ENCODE results near the gene IQSEC1. TPM values are rescaled to one million over a fixed set of nuclear protein-coding genes. Genes with fewer than 3 reads are reported as not detected.

Gene IQSEC1
- total and polyA plus RNA-seq, 2 donors (not counting 1 experiment from before 2014, with no cell fraction given), result 4.3 to 18.2 TPM

DNA sequence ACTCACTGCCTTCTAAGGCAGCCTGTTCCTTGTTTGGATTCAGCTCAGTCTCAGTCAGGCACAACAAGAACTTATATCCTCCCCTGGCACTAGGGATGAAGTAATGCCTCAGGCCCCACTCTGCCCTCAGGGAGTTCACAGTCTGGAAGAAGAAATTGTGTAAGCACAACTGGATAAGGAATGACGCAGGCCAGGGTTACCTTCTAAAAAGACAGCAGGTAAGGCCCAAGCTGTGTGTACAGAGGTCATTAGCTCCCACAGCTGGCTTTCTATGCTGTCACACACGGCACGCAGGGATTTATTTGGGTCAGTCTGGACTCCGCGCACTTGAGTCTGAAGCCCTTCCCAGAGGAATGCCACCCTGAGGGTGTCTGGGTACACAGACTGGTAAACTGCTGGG is 82.9 kb downstream of the IQSEC1 start:
- no peaks in the 10 kb centered on the region for H4K20me1 ChIP-seq (ENCODE audit: control insufficient read depth, extremely low read depth, insufficient read depth, low read length)
- H2AFZ ChIP-seq (ENCODE audit: low read length), result no peak overlapping the region
- no peak overlapping the region for H3K27ac ChIP-seq (ENCODE audit: insufficient read depth, low read length)

GRCh38 chr3:12988728-12989454 is 84.3 kb downstream of the IQSEC1 start:
- Histone ChIP-seq H3K79me2 (ENCODE audit: control insufficient read depth, insufficient read depth, low read length) (no peaks in the 10 kb centered on the region), H3K27ac (ENCODE audit: insufficient read depth, low read length) (no peak overlapping the region), H3K27me3 (ENCODE audit: control insufficient read depth, insufficient read depth, low read length) (peaks cover 4% of the 10 kb centered on the region), H3K4me2 (ENCODE audit: extremely low read depth, insufficient read depth, low read length) (no peak overlapping the region), H3K4me1 (ENCODE audit: control insufficient read depth, extremely low read depth, insufficient read depth, low read length) (peaks cover 2% of the 10 kb centered on the region), H4K20me1 (ENCODE audit: control insufficient read depth, extremely low read depth, insufficient read depth, low read length) (no peaks in the 10 kb centered on the region), H3K4me3 (replicated peaks in 1 of 4; ENCODE audit: control extremely low read depth in 1 of 4, insufficient read depth in 1 of 4, low read depth in 3 of 4, low read length in 4 of 4) (no peak overlapping the region), H3K9ac (ENCODE audit: insufficient read depth, low read length) (no peak overlapping the region), H3K9me3 (ENCODE audit: control insufficient read depth, insufficient read depth, low read depth, low read length) (no peaks in the 10 kb centered on the region), H2AFZ (ENCODE audit: low read length) (no peak overlapping the region), H3K36me3 (ENCODE audit: control insufficient read depth, insufficient read depth, low read length) (no peaks in the 10 kb centered on the region)
- DNase-seq (ENCODE audit: low read depth in 2 of 2), result no peak
- TF ChIP-seq CTCF (conservative IDR thresholded peaks at IDR 0.05 in 1 of 2, IDR thresholded peaks at IDR 0.05 in 1 of 2; ENCODE audit: low read depth in 1 of 2, low read length in 2 of 2) (no peak), EZH2 (IDR thresholded peaks at IDR 0.05; ENCODE audit: low read length, missing control alignments) (no peak)

More for the DNA sequence above, 82.9 kb downstream of the IQSEC1 start:
- no peaks in the 10 kb centered on the region for H3K36me3 ChIP-seq (ENCODE audit: control insufficient read depth, insufficient read depth, low read length)
- H3K4me2 ChIP-seq (ENCODE audit: extremely low read depth, insufficient read depth, low read length), result no peak overlapping the region
- no peak overlapping the region for H3K4me3 ChIP-seq (replicated peaks in 1 of 4; ENCODE audit: control extremely low read depth in 1 of 4, insufficient read depth in 1 of 4, low read depth in 3 of 4, low read length in 4 of 4)
- TF ChIP-seq EZH2 (IDR thresholded peaks at IDR 0.05; ENCODE audit: low read length, missing control alignments), result no peak
- peaks cover 4% of the 10 kb centered on the region for H3K27me3 ChIP-seq (ENCODE audit: control insufficient read depth, insufficient read depth, low read length)
- H3K4me1 ChIP-seq (ENCODE audit: control insufficient read depth, extremely low read depth, insufficient read depth, low read length), result peaks cover 4% of the 10 kb centered on the region
- no peak for DNase-seq (ENCODE audit: low read depth in 2 of 2)
- H3K79me2 ChIP-seq (ENCODE audit: control insufficient read depth, insufficient read depth, low read length), result no peaks in the 10 kb centered on the region
- no peak overlapping the region for H3K9ac ChIP-seq (ENCODE audit: insufficient read depth, low read length)
- H3K9me3 ChIP-seq (ENCODE audit: control insufficient read depth, insufficient read depth, low read depth, low read length), result no peaks in the 10 kb centered on the region

DNA sequence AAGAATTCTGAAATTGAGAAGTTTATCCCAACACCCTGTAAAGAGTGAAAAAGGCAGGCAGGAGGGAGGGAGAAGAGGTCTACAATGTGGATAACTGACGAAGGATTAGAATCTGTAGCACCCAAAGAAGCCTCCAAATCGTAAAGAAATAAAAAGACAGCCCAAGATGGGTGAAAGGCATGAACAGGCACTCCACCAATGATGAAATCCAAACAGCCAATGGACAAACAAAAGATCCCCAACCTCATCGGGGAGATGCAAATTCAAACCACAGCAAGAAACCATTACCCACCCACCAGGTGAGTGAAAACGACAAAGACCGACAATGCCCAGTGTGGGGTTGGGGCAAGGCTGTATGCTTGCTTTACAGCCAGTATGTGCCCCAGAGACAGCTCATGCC is 85.6 kb downstream of the IQSEC1 start:
- no peaks in the 10 kb centered on the region for H3K36me3 ChIP-seq (ENCODE audit: control insufficient read depth, insufficient read depth, low read length)
- H3K9ac ChIP-seq (ENCODE audit: insufficient read depth, low read length), result no peak overlapping the region
- no peak overlapping the region for H2AFZ ChIP-seq (ENCODE audit: low read length)
- no peak for DNase-seq (ENCODE audit: low read depth in 2 of 2)
- TF ChIP-seq EZH2 (IDR thresholded peaks at IDR 0.05; ENCODE audit: low read length, missing control alignments) (no peak), CTCF (conservative IDR thresholded peaks at IDR 0.05 in 1 of 2, IDR thresholded peaks at IDR 0.05 in 1 of 2; ENCODE audit: low read depth in 1 of 2, low read length in 2 of 2) (no peak)
- H3K79me2 ChIP-seq (ENCODE audit: control insufficient read depth, insufficient read depth, low read length), result no peaks in the 10 kb centered on the region
- H3K4me3 ChIP-seq (replicated peaks in 1 of 4; ENCODE audit: control extremely low read depth in 1 of 4, insufficient read depth in 1 of 4, low read depth in 3 of 4, low read length in 4 of 4), result no peak overlapping the region
- H3K4me2 ChIP-seq (ENCODE audit: extremely low read depth, insufficient read depth, low read length), result no peak overlapping the region
- H4K20me1 ChIP-seq (ENCODE audit: control insufficient read depth, extremely low read depth, insufficient read depth, low read length), result no peaks in the 10 kb centered on the region
- no peaks in the 10 kb centered on the region for H3K27me3 ChIP-seq (ENCODE audit: control insufficient read depth, insufficient read depth, low read length)
- no peak overlapping the region for H3K27ac ChIP-seq (ENCODE audit: insufficient read depth, low read length)
- no peaks in the 10 kb centered on the region for H3K9me3 ChIP-seq (ENCODE audit: control insufficient read depth, insufficient read depth, low read depth, low read length)
- no peaks in the 10 kb centered on the region for H3K4me1 ChIP-seq (ENCODE audit: control insufficient read depth, extremely low read depth, insufficient read depth, low read length)
